ENCODE results near the gene RBM14. TPM values are rescaled to one million over a fixed set of nuclear protein-coding genes. Genes with fewer than 3 reads are reported as not detected.
"Not testable (repeated sequence)": the region's sequence is repeated elsewhere in the genome, so short reads cannot be mapped to it uniquely, and the experiment has no call there.

The RBM14 gene
- total RNA-seq, 1 experiment from 2014 or later = 95.6 TPM

- DNase-seq (ENCODE audit: low spot score) = no peak
These were observed 17.4 kb upstream of the RBM14 start for GRCh38 chr11:66598993-66599392.

DNA sequence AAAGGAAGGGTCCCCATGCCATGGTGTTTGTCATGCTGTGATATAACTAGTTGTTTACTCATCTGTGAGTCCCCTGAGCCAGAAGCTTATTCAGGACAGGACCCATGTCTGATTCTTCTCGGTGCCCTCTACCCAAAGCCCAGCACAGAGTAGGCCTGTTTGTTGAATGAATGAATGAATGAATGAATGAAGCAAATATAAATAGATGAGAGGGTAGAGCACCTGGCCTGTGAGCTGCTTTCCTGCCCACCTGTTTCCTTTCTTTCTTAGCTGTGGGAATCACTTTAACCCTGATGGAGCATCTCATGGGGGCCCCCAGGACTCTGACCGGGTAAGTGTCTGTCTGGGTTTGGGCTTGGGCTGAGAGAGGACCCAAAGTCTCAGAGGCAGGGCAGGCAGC lies 16.2 kb upstream of the RBM14 start:
- no peak for DNase-seq (ENCODE audit: low spot score)

- DNase-seq (ENCODE audit: low spot score) = no peak
These were observed 15.7 kb upstream of the RBM14 start for GRCh38 chr11:66600631-66601233.

DNA sequence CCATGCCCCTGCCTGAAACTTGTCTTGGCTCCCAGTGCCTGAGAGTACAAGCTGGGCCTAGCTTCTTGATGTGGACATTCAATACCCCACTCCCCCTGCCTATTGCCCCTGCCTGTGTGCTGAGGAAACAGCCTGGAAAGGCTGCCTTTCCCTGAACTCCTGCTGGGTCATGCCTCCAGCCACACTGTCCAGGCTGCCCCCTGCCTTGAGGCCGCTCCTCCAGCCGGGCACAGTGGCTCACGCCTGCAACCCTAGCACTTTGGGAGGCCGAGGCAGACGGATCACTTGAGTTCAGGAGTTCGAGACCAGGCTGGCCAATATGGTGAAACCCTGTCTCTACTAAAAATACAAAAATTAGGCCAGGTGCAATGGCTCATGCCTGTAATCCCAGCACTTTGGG lies 13.4 kb upstream of the RBM14 start:
- DNase-seq (ENCODE audit: low spot score) = no peak

- DNase-seq (ENCODE audit: low spot score) = no peak
These were observed 12.3 kb upstream of the RBM14 start for GRCh38 chr11:66604155-66604554.

DNA sequence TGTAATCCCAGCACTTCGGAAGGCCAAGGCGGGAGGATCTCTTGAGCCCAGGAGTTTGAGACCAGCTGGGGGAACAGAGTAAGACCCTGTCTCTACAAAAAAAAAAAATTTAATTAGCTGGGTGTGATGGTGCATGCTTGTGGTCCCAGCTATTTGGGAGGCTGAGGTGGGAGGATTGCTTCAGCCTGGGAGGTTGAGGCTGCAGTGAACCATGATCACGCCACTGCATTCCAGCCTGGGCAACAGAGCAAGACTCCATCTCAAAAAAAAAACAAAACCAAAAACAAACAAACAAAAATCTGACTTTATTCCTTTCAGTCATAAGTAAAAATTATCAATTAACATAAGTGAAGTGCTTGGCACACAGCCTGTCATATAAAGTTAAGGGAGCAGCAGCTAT lies 9.8 kb upstream of the RBM14 start:
- not testable (repeated sequence) for DNase-seq (ENCODE audit: low spot score)

- DNase-seq (ENCODE audit: low spot score) = peak; percentile 58
These were observed 9.2 kb upstream of the RBM14 start for GRCh38 chr11:66607126-66607834.

DNA sequence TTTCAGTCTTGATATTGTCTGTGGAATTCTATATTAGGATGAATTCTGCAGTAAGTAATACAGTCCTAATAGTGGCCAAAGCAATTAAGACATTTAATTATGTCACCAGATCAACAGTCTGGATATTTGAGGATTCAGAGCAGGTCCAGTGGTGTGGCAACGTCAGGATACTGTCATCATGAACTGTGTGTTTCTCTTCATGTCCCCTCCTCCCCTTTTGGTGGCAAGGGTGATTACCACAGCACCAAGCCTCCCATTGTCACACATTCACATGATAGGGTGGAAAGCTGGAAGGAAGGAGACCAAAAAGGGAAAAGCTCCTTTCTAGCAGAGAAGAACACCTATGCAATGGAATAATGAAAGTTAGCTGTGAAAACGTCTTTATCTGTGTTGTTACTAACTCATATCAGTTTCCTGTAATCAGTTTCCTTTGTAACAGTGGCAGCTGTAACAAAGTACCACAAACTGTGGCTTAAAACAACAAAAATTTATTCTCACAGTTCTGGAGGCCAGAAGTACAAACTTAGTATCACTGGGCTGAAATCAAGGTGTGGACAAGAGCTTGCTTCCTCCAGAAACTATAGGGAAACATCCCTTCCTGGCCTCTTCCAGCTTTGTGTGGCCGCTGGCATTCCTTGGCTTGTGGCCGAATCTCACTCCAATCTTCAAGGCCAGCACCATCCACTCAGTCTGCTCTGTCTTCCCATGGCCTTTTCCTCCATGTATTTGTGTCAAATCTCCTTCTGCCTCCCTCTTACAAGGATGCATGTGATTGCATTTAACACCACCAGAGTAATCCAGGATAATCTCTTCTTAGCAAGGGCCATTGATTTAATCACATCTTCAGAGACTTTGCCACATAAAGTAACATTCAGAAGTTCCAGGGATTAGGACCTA lies 6.5 kb upstream of the RBM14 start:
- DNase-seq (ENCODE audit: low spot score) = no peak

- no peak for DNase-seq (ENCODE audit: low spot score)
These were observed 4.0 kb upstream of the RBM14 start for GRCh38 chr11:66612458-66612857.

GRCh38 chr11:66614073-66614472 lies 2.4 kb upstream of the RBM14 start:
- no peak for DNase-seq (ENCODE audit: low spot score)

GRCh38 chr11:66617155-66617834 lies 865 bp downstream of the RBM14 start:
- no peak for DNase-seq (ENCODE audit: low spot score)

DNA sequence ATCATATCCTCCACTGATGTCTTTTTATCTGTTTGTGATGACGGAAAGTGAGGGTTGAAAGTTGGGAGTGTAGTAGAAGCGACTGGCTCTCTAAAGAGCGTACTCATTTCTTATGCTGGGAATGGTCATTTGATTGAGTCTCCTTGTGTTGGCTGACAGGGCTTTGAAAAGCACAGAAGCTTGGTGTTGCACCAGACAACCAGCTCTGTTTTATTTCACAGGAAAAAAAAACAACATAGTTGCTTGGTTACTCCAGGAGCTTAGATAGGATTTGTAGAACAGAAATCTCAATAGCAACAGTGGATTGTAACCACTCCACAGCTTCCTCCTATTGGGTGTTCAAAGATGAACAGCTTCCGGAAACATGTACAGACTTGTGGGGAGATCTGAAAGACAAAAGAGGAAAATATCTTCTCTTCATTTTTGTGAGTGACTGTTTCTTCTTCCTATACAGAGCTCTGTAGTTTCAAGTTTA lies 2.7 kb downstream of the RBM14 start:
- DNase-seq (ENCODE audit: low spot score) = peak; percentile 41

GRCh38 chr11:66624450-66624849 lies 8.0 kb downstream of the RBM14 start:
- DNase-seq (ENCODE audit: low spot score) = no peak

- no peak for DNase-seq (ENCODE audit: low spot score)
These were observed 8.8 kb downstream of the RBM14 start for GRCh38 chr11:66625041-66625751.

DNA sequence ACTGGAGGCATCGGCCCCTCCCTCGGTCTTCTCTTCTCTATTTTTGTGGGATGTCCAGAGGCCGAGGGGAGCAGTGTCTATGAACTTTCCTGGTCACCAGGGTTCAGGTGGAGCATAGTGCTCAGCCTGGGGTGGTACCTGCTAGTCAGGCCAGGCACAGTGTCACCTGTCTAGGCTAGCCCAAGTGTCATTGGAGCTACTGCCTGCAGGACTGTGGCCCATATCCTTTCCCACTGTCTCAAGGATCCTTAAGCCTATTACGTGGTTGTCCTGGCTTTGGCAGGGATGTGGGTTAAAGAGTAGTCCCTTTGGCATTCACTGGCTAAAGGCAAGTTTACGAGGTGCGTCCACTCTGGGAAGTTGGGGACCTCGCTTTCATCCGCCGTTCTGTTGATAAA lies 9.3 kb downstream of the RBM14 start:
- no peak for DNase-seq (ENCODE audit: low spot score)

DNA sequence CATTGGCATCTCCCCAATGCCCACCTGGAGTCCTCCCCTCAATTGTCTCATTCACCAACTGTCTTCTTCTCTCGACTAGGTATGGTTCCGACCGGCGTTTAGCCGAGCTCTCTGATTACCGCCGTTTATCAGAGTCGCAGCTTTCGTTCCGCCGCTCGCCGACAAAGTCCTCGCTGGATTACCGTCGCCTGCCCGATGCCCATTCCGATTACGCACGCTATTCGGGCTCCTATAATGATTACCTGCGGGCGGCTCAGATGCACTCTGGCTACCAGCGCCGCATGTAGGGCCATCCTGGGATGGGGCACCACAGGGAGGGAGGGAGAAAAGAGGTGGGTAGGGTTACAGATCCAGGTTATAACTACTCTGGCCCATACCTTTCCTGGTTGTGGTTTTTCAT lies 10.0 kb downstream of the RBM14 start:
- no peak for DNase-seq (ENCODE audit: low spot score)

GRCh38 chr11:66626926-66627325 lies 10.5 kb downstream of the RBM14 start:
- DNase-seq (ENCODE audit: low spot score) = no peak

GRCh38 chr11:66628061-66628603 lies 11.7 kb downstream of the RBM14 start:
- DNase-seq (ENCODE audit: low spot score) = no peak

- no peak for DNase-seq (ENCODE audit: low spot score)
These were observed 12.9 kb downstream of the RBM14 start for GRCh38 chr11:66629356-66629755.

DNA sequence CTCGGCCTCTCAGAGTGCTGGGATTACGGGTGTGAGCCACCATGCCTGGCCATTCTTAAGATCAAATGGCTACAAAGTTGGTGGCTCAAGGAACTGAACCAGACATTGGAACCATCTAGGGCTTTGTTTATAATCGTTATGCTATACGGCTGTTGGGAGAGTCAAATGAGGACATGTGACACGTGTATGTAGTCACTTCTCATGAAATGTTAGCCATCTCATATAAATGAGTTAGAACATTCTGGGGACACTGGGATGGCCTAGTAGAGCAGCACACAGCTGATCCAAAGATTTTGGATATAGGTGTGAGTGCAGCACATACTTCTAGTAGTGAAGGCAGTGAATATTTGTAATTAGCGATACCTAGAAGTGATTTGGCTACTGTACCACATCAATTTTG lies 15.5 kb downstream of the RBM14 start:
- no peak for DNase-seq (ENCODE audit: low spot score)

GRCh38 chr11:66632952-66633351 lies 16.5 kb downstream of the RBM14 start:
- no peak for DNase-seq (ENCODE audit: low spot score)

Data from HT-29 (cell line).